Mesendoderm (in vitro differentiated cells): ENCODE data around the gene ITGAD.

Experiments
- DNase-seq: peaks from one replicate; pipeline ENCODE4 v3.0.0; 2013
- H2AK5ac ChIP-seq: 2 replicates; pipeline ENCODE4 v1.6.1; 2013; ENCODE audit warnings: low read length, inconsistent platforms
- H2BK120ac ChIP-seq: 2 replicates; pipeline ENCODE4 v1.6.1; 2013; ENCODE audit warnings: low read depth, mild to moderate bottlenecking, low read length, moderate library complexity, mixed read lengths
- H2BK15ac ChIP-seq: replicated peaks from 2 replicates; pipeline ENCODE4 v1.6.1; 2013; ENCODE audit warnings: low read depth, mild to moderate bottlenecking, moderate library complexity
- H2BK5ac ChIP-seq: 2 replicates; pipeline ENCODE4 v1.6.1; 2013; ENCODE audit warnings: low read length, inconsistent platforms
- H3K18ac ChIP-seq: 2 replicates; pipeline ENCODE4 v1.6.1; 2013; ENCODE audit warnings: mild to moderate bottlenecking, low read length, mixed read lengths
- H3K23ac ChIP-seq: one replicate; pipeline ENCODE4 v1.6.1; 2013; ENCODE audit warnings: low read length
- H3K27ac ChIP-seq: 2 replicates; pipeline ENCODE4 v1.5.1; 2013; ENCODE audit warnings: low read depth, mild to moderate bottlenecking, inconsistent platforms, low read length, moderate library complexity
- H3K27me3 ChIP-seq: 2 replicates; pipeline ENCODE4 v1.6.1; 2013; ENCODE audit warnings: low read length, control low read depth, mild to moderate bottlenecking, inconsistent platforms; ENCODE audit not compliant: insufficient read depth, poor library complexity
- H3K36me3 ChIP-seq: 2 replicates; pipeline ENCODE4 v1.6.1; 2013; ENCODE audit warnings: low read length, inconsistent platforms; ENCODE audit not compliant: control insufficient read depth, insufficient read depth
- H3K4ac ChIP-seq: one replicate; pipeline ENCODE4 v1.6.1; 2013; ENCODE audit warnings: low read depth, mild to moderate bottlenecking, low read length, moderate library complexity
- H3K4me1 ChIP-seq: 2 replicates; pipeline ENCODE4 v1.6.1; 2013; ENCODE audit warnings: low read depth, low read length, inconsistent platforms; ENCODE audit not compliant: control insufficient read depth
- H3K4me2 ChIP-seq: 2 replicates; pipeline ENCODE4 v1.6.1; 2013; ENCODE audit warnings: low read length
- H3K4me3 ChIP-seq: 2 replicates; pipeline ENCODE4 v1.5.1; 2013; ENCODE audit warnings: mild to moderate bottlenecking, low read length
- H3K56ac ChIP-seq: one replicate; pipeline ENCODE4 v1.6.1; 2013; ENCODE audit warnings: low read length
- H3K79me1 ChIP-seq: 2 replicates; pipeline ENCODE4 v1.6.1; 2013; ENCODE audit warnings: low read length, inconsistent platforms
- H3K79me2 ChIP-seq: 2 replicates; pipeline ENCODE4 v1.6.1; 2013; ENCODE audit warnings: mild to moderate bottlenecking, low read length; ENCODE audit not compliant: control insufficient read depth, insufficient read depth
- H3K9ac ChIP-seq: 2 replicates; pipeline ENCODE4 v1.6.1; 2013; ENCODE audit warnings: low read length, inconsistent platforms
- H4K5ac ChIP-seq: one replicate; pipeline ENCODE4 v1.6.1; 2013; ENCODE audit warnings: low read length
- H4K8ac ChIP-seq: one replicate; pipeline ENCODE4 v1.6.1; 2013; ENCODE audit warnings: low read depth, mild to moderate bottlenecking, control low read depth, low read length, moderate library complexity
- WGBS: extraction: QIAGEN DNeasy Blood & Tissue Kit; methylation state at CpG from one replicate; pipeline ENCODE4 v1.1.7; 2013; ENCODE audit warnings: low lambda C conversion rate, missing lambda C conversion rate; ENCODE audit not compliant: insufficient coverage; ENCODE audit errors: extremely low coverage; 5-methylcytosine and 5-hydroxymethylcytosine counted together

Gene ITGAD

DNA sequence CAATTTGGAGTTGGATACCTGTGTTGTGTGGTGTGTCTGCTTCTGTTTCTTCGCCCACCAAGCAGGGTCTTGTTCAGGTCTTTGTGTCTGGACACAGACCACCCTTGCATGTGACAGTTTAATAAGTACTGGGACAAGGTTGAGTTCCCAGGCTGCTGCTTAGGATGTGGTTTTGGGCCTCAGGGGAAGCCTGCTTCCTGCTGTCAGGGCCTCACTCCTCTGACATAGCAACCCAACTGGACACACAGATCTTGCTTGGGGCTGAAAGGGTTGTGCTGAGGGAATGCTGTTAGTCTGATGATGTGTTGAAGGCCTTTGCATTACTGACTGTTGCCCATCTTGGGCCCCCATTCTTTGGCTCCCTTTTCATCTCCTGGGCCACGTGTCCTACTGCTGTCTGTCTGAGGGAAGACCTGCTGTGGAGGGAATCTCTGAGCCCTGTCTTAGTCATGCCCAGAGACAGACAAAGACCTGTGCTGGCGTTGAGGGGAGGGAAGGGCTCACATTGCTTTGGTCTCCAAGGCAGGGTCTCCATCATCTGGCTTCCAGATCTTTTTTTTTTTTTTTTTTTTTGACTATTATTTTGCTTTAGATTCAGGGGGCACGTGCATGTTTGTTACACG is 74.1 kb downstream of the ITGAD start:
- Histone ChIP-seq H4K5ac (no peak overlapping the region), H2BK5ac (no peak overlapping the region), H3K23ac (no peak overlapping the region)

GRCh38 chr16:31467858-31468257 is 74.7 kb downstream of the ITGAD start:
- Histone ChIP-seq H3K4me1 (no peaks in the 10 kb centered on the region), H2BK15ac (no peak overlapping the region), H3K27me3 (no peaks in the 10 kb centered on the region), H3K4me3 (no peak overlapping the region), H3K56ac (no peak overlapping the region), H3K18ac (no peak overlapping the region), H2AK5ac (no peak overlapping the region), H3K27ac (no peak overlapping the region), H2BK120ac (no peak overlapping the region), H4K8ac (no peak overlapping the region), H3K9ac (no peak overlapping the region), H3K4ac (no peak overlapping the region), H3K79me1 (no peaks in the 10 kb centered on the region), H3K4me2 (no peak overlapping the region), H3K79me2 (no peaks in the 10 kb centered on the region), H4K5ac (no peak overlapping the region), H3K36me3 (no peaks in the 10 kb centered on the region), H2BK5ac (no peak overlapping the region), H3K23ac (no peak overlapping the region)
- WGBS, result no CpG with 5 or more reads among the region's 5 CpGs
- DNase-seq, result no peak

More for the DNA sequence above, 74.1 kb downstream of the ITGAD start:
- no peaks in the 10 kb centered on the region for H3K79me1 ChIP-seq
- no peak overlapping the region for H3K56ac ChIP-seq
- no peak overlapping the region for H2BK15ac ChIP-seq
- no peak overlapping the region for H3K27ac ChIP-seq
- H3K27me3 ChIP-seq, result no peaks in the 10 kb centered on the region
- no CpG with 5 or more reads among the region's 5 CpGs for WGBS
- H2AK5ac ChIP-seq, result no peak overlapping the region
- H3K9ac ChIP-seq, result no peak overlapping the region
- no peaks in the 10 kb centered on the region for H3K79me2 ChIP-seq
- no peaks in the 10 kb centered on the region for H3K4me1 ChIP-seq
- no peak overlapping the region for H3K4ac ChIP-seq
- no peak overlapping the region for H3K4me2 ChIP-seq
- no peak overlapping the region for H4K8ac ChIP-seq
- no peak overlapping the region for H3K18ac ChIP-seq
- H2BK120ac ChIP-seq, result no peak overlapping the region
- no peaks in the 10 kb centered on the region for H3K36me3 ChIP-seq
- no peak for DNase-seq
- H3K4me3 ChIP-seq, result no peak overlapping the region

- H3K18ac ChIP-seq, result no peak overlapping the region
- H4K8ac ChIP-seq, result no peak overlapping the region
- H3K4me3 ChIP-seq, result no peak overlapping the region
- no peak overlapping the region for H2BK120ac ChIP-seq
- no peak overlapping the region for H3K23ac ChIP-seq
- H3K79me1 ChIP-seq, result no peaks in the 10 kb centered on the region
- H3K27ac ChIP-seq, result no peak overlapping the region
- no peaks in the 10 kb centered on the region for H3K4me1 ChIP-seq
- H3K9ac ChIP-seq, result no peak overlapping the region
- no peak overlapping the region for H3K56ac ChIP-seq
- no peak overlapping the region for H2BK5ac ChIP-seq
- no peak overlapping the region for H4K5ac ChIP-seq
- no peak for DNase-seq
- H3K4me2 ChIP-seq, result no peak overlapping the region
- no peak overlapping the region for H2BK15ac ChIP-seq
- no peak overlapping the region for H2AK5ac ChIP-seq
- no CpG with 5 or more reads among the region's 3 CpGs for WGBS
- peaks cover under 1% of the 10 kb centered on the region for H3K27me3 ChIP-seq
- H3K4ac ChIP-seq, result no peak overlapping the region
- no peaks in the 10 kb centered on the region for H3K36me3 ChIP-seq
- no peaks in the 10 kb centered on the region for H3K79me2 ChIP-seq
Measured at GRCh38 chr16:31470615-31471014, 77.5 kb downstream of the ITGAD start.

DNA sequence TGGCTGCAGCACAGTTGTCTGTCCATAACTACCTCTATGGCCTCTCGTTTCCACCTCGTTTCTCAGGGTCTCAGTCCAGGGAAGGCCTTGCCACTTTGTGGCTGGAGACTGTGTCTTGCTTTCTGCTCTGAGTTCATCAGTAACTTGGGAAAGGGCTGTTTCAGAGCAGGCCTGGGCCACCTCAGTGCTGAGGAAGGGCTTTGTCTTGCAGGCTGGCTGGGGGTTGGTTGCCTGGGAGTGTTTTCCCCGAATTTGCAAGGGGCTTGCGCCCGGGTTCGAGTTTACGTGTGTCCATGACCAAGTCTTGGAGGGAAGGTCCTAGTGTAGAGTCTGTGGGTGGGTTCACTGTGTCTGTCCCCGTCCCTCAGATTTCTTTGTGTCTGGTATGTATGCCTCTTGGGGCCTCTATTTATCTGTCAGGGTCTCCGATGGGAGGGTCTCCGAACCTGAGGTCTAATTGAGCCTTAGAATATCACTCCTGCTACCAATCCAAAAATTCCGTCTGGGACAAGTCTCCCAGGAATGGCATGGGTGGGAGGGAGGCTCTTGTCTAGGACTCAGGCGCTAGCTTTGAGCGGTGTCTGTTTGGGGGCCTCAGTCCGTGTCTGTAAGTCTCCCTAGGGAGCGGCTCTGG is 78.2 kb downstream of the ITGAD start:
- Histone ChIP-seq H3K18ac (peak overlapping the region; percentile 98), H2AK5ac (peak overlapping the region; percentile 51), H2BK120ac (no peak overlapping the region), H3K4me2 (peak overlapping the region; percentile 21), H3K79me2 (no peaks in the 10 kb centered on the region), H3K27me3 (peaks cover 3% of the 10 kb centered on the region), H3K36me3 (no peaks in the 10 kb centered on the region), H3K4me1 (no peaks in the 10 kb centered on the region), H3K23ac (peak overlapping the region; percentile 24), H3K4ac (peak overlapping the region; percentile 62), H4K5ac (peak overlapping the region; percentile 17), H3K4me3 (no peak overlapping the region), H3K79me1 (no peaks in the 10 kb centered on the region), H3K56ac (peak overlapping the region; percentile 85), H2BK15ac (no peak overlapping the region), H3K27ac (no peak overlapping the region), H3K9ac (peak overlapping the region; percentile 69), H2BK5ac (no peak overlapping the region), H4K8ac (peak overlapping the region; percentile 65)
- no CpG with 5 or more reads among the region's 15 CpGs for WGBS
- DNase-seq, result peak; percentile 37

- no CpG with 5 or more reads among the region's 63 CpGs for WGBS
- peak within 1 kb of the TSS; percentile 86 for H3K9ac ChIP-seq
Measured at GRCh38 chr16:31471875-31472708, 79.0 kb downstream of the ITGAD start, which contains the start of gene TGFB1I1. Gene TGFB1I1, plus strand, starts transcription at chr16:31472152. Its CDS starts 37 bp downstream, at chr16:31472189.

More at GRCh38 chr16:31471875-31472708, 79.0 kb downstream of the ITGAD start, which contains the start of gene TGFB1I1:
- H2BK15ac ChIP-seq, result no peak within 1 kb of the TSS
- H4K8ac ChIP-seq, result peak within 1 kb of the TSS; percentile 65
- H2AK5ac ChIP-seq, result peak within 1 kb of the TSS; percentile 51
- H3K27me3 ChIP-seq, result peaks cover 3% of the 10 kb centered on the region
- H3K18ac ChIP-seq, result peak within 1 kb of the TSS; percentile 98
- H3K4me3 ChIP-seq, result peak within 1 kb of the TSS; percentile 64
- H3K79me1 ChIP-seq, result no peaks in the 10 kb centered on the region
- no peaks in the 10 kb centered on the region for H3K36me3 ChIP-seq
- peak within 1 kb of the TSS; percentile 70 for H3K4ac ChIP-seq
- peak; percentile 63 for DNase-seq
- no peaks in the 10 kb centered on the region for H3K4me1 ChIP-seq
- H2BK120ac ChIP-seq, result peak within 1 kb of the TSS; percentile 46
- no peak within 1 kb of the TSS for H2BK5ac ChIP-seq
- H3K79me2 ChIP-seq, result no peaks in the 10 kb centered on the region
- H3K4me2 ChIP-seq, result peak within 1 kb of the TSS; percentile 79
- H3K23ac ChIP-seq, result peak within 1 kb of the TSS; percentile 24
- H3K27ac ChIP-seq, result peak within 1 kb of the TSS; percentile 31
- H3K56ac ChIP-seq, result peak within 1 kb of the TSS; percentile 92
- peak within 1 kb of the TSS; percentile 17 for H4K5ac ChIP-seq
